HG02938 (cell line): ENCODE data around the gene DNAL1.
"Not testable (repeated sequence)": the region's sequence is repeated elsewhere in the genome, so short reads cannot be mapped to it uniquely, and the experiment has no call there.

ENCODE experiments used
- ATAC-seq: cut with Tn5 transposase; IDR thresholded peaks from one replicate; pipeline ENCODE4 v1.9.1; 2021; ENCODE audit warnings: mild to moderate bottlenecking, moderate library complexity; ENCODE audit not compliant: unreplicated experiment

Gene DNAL1

GRCh38 chr14:73644531-73645247 is at the start of gene DNAL1:
Gene DNAL1, plus strand, starts transcription at chr14:73644986. Its CDS starts 54 bp downstream, at chr14:73645040.
- ATAC-seq = peak; percentile 91

- ATAC-seq = no peak
Measured at GRCh38 chr14:73599499-73599898, 45.3 kb upstream of the DNAL1 start.

- ATAC-seq = no peak
Measured at GRCh38 chr14:73602994-73603393, 41.8 kb upstream of the DNAL1 start.

GRCh38 chr14:73606271-73606670 is 38.5 kb upstream of the DNAL1 start:
- ATAC-seq = no peak

- no peak for ATAC-seq
Measured at GRCh38 chr14:73607241-73607640, 37.5 kb upstream of the DNAL1 start.

- ATAC-seq = no peak
Measured at GRCh38 chr14:73610687-73611086, 34.1 kb upstream of the DNAL1 start.

GRCh38 chr14:73612339-73613045 is 32.3 kb upstream of the DNAL1 start, which contains the start of gene ACOT6:
Gene ACOT6, plus strand, starts transcription at chr14:73612517. Its CDS starts 55 bp downstream, at chr14:73612572.
- peak; percentile 65 for ATAC-seq

GRCh38 chr14:73613046-73613383 is 31.8 kb upstream of the DNAL1 start:
- ATAC-seq = peak; percentile 16

- ATAC-seq = no peak
Measured at GRCh38 chr14:73613419-73613963, 31.3 kb upstream of the DNAL1 start.

- ATAC-seq = no peak
Measured at GRCh38 chr14:73616831-73617230, 28.0 kb upstream of the DNAL1 start.

- ATAC-seq = no peak
Measured at GRCh38 chr14:73619524-73619923, 25.3 kb upstream of the DNAL1 start.

GRCh38 chr14:73620268-73620667 is 24.5 kb upstream of the DNAL1 start:
- ATAC-seq = no peak

- no peak for ATAC-seq
Measured at GRCh38 chr14:73623504-73624054, 21.2 kb upstream of the DNAL1 start.

GRCh38 chr14:73625706-73626105 is 19.1 kb upstream of the DNAL1 start:
- ATAC-seq = no peak

- no peak for ATAC-seq
Measured at GRCh38 chr14:73627151-73627558, 17.6 kb upstream of the DNAL1 start.

GRCh38 chr14:73630009-73630780 is 14.6 kb upstream of the DNAL1 start:
- ATAC-seq = no peak

GRCh38 chr14:73633116-73634010 is 11.4 kb upstream of the DNAL1 start:
- peak; percentile 66 for ATAC-seq

GRCh38 chr14:73634011-73634833 is 10.6 kb upstream of the DNAL1 start:
- peak; percentile 15 for ATAC-seq

GRCh38 chr14:73636355-73636754 is 8.4 kb upstream of the DNAL1 start:
- ATAC-seq = not testable (repeated sequence)
